Liver (tissue), 3 donors: ENCODE results near the gene APOB.

Source experiments
- GABPA ChIP-seq, 2 donors: IDR thresholded peaks in 1 of 2; conservative IDR thresholded peaks in 1 of 2; 2 replicates each; pipeline ENCODE4 v1.6.1; 2016; ENCODE audit warnings: antibody characterized with exemption in 2 of 2, mild to moderate bottlenecking in 1 of 2, moderate library complexity in 1 of 2
- RAD21 ChIP-seq, 2 donors: IDR thresholded peaks; 2 replicates each; pipeline ENCODE4 v1.6.1; 2016; ENCODE audit warnings: antibody characterized with exemption in 2 of 2, mild to moderate bottlenecking in 2 of 2
- YY1 ChIP-seq: IDR thresholded peaks from 2 replicates; pipeline ENCODE4 v1.6.1; 2016; ENCODE audit warnings: antibody characterized with exemption, mild to moderate bottlenecking
- TF ChIP-seq, protein P1 (sequence below): fragments of 150-350 bp; IDR thresholded peaks from 2 replicates; pipeline ENCODE4 v1.5.1; 2017; ENCODE audit warnings: improper control_type of control experiment, low read depth, low read length; ENCODE audit not compliant: missing input control
- TF ChIP-seq, protein P2 (sequence below): IDR thresholded peaks from 2 replicates; pipeline ENCODE4 v1.6.1; 2016; ENCODE audit warnings: antibody characterized with exemption, mild to moderate bottlenecking
- donor health status: healthy.
- donor health status: healthy.

DNA sequence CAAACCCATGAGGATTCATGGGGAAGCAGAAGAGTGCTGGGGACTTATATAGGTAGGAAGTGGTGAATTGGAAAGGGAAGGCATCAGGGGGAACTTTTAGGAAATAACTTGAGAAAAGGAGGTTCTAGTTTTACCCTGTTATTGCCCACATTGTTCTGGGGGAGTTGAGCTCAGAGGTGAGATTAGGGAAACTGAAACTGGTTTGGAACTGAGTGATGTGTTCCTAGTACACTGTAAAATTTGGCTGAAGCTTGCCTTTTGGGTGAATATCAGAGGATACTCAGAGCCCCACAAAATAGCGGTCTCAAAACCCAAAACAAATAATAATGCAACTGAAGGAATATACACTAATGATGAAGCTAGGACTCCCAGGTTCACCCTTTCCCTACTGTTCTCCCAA lies 39.6 kb upstream of the APOB start:
- TF ChIP-seq, protein P1, sequence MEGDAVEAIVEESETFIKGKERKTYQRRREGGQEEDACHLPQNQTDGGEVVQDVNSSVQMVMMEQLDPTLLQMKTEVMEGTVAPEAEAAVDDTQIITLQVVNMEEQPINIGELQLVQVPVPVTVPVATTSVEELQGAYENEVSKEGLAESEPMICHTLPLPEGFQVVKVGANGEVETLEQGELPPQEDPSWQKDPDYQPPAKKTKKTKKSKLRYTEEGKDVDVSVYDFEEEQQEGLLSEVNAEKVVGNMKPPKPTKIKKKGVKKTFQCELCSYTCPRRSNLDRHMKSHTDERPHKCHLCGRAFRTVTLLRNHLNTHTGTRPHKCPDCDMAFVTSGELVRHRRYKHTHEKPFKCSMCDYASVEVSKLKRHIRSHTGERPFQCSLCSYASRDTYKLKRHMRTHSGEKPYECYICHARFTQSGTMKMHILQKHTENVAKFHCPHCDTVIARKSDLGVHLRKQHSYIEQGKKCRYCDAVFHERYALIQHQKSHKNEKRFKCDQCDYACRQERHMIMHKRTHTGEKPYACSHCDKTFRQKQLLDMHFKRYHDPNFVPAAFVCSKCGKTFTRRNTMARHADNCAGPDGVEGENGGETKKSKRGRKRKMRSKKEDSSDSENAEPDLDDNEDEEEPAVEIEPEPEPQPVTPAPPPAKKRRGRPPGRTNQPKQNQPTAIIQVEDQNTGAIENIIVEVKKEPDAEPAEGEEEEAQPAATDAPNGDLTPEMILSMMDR, result no peak
- TF ChIP-seq GABPA (IDR thresholded peaks at IDR 0.05 in 1 of 2, conservative IDR thresholded peaks at IDR 0.05 in 1 of 2) (no peak), YY1 (no peak), RAD21 (IDR thresholded peaks at IDR 0.05) (no peak)
- TF ChIP-seq, protein P2, sequence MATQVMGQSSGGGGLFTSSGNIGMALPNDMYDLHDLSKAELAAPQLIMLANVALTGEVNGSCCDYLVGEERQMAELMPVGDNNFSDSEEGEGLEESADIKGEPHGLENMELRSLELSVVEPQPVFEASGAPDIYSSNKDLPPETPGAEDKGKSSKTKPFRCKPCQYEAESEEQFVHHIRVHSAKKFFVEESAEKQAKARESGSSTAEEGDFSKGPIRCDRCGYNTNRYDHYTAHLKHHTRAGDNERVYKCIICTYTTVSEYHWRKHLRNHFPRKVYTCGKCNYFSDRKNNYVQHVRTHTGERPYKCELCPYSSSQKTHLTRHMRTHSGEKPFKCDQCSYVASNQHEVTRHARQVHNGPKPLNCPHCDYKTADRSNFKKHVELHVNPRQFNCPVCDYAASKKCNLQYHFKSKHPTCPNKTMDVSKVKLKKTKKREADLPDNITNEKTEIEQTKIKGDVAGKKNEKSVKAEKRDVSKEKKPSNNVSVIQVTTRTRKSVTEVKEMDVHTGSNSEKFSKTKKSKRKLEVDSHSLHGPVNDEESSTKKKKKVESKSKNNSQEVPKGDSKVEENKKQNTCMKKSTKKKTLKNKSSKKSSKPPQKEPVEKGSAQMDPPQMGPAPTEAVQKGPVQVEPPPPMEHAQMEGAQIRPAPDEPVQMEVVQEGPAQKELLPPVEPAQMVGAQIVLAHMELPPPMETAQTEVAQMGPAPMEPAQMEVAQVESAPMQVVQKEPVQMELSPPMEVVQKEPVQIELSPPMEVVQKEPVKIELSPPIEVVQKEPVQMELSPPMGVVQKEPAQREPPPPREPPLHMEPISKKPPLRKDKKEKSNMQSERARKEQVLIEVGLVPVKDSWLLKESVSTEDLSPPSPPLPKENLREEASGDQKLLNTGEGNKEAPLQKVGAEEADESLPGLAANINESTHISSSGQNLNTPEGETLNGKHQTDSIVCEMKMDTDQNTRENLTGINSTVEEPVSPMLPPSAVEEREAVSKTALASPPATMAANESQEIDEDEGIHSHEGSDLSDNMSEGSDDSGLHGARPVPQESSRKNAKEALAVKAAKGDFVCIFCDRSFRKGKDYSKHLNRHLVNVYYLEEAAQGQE, result no peak
